Measurements from ENCODE around the gene NANOGP8. TPM values are rescaled to one million over a fixed set of nuclear protein-coding genes. Genes with fewer than 3 reads are reported as not detected.

NANOGP8 gene
- total and polyA plus RNA-seq, 2 experiments from 2014 or later: not detected

DNA sequence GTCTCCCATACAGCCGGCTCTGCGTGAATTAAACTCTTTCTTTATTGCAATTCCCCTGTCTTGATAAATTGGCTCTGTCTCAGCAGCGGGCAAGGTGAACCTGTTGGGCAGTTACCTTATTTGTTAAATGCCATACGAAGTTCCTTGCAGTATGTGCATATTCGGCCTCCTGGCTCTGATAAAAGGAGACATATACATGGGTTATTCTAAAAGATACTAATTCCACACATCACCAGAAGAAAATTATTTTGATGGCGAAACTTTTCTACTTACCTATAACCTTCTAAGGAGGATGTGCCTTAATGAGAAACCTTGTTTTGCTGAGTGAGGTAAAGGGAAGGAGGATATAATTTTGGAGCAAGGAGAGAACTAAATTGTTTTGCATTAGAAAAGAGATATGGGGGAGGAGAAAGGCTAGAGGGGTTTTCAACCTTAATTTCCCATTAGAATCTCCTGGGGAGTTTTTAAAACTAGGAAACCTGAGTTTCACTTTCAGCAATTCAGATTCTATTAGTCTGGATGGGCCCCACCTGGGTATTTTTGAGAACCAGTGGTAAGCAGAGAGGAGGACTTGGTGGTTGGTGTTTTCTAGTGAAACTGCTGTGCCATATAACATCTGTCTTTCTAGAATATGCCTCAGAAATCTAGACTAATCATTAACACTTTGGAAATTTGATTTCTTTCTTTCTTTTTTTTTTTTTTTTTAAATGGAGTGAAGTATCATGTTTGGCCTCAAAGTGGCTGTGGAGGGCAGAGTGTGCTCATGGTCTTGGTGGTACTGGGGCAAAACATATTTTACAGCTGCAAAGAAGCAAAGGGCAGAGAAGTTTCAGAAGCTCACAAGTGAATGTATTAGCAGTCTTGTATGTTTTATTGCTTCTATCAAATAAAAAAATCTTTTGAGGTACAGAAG is 23.0 kb downstream of the NANOGP8 start:
- peak overlapping the region; percentile 48 for H3K4me2 ChIP-seq (ENCODE audit: unreplicated experiment)
- H3K4me1 ChIP-seq (ENCODE audit: insufficient read depth): peaks cover 21% of the 10 kb centered on the region
- no peak overlapping the region for H3K9ac ChIP-seq
- H3K9me3 ChIP-seq (ENCODE audit: low read depth): no peaks in the 10 kb centered on the region
- peak overlapping the region; percentile 88 for H2AFZ ChIP-seq
- H3K27me3 ChIP-seq (replicated peaks; ENCODE audit: insufficient read depth): no peaks in the 10 kb centered on the region
- no peaks in the 10 kb centered on the region for H4K20me1 ChIP-seq (ENCODE audit: insufficient read depth)
- H3F3A ChIP-seq (ENCODE audit: insufficient read depth): peaks cover 11% of the 10 kb centered on the region; the same call in 1 of the 2 replicates
- no peaks in the 10 kb centered on the region for H3K36me3 ChIP-seq (ENCODE audit: low read depth)
- peak overlapping the region; percentile 19; the same call in 1 of the 2 replicates for H3K4me3 ChIP-seq
- H3K79me2 ChIP-seq (ENCODE audit: insufficient read depth): no peaks in the 10 kb centered on the region
- H3K9me2 ChIP-seq (ENCODE audit: insufficient read depth): no peaks in the 10 kb centered on the region
- no peak for DNase-seq
- 45 to 51% methylated on average over 6 of the region's 6 CpGs for WGBS, 2 experiments (ENCODE audit: low coverage in 1 of 2, low lambda C conversion rate in 2 of 2, missing lambda C conversion rate in 2 of 2)
- TF ChIP-seq EZH2 (IDR thresholded peaks at IDR 0.05; ENCODE audit: insufficient read depth, poor library complexity, severe bottlenecking): no peak
- TF ChIP-seq EZH2phosphoT487 (IDR thresholded peaks at IDR 0.05; ENCODE audit: insufficient read depth, low read depth): no peak
- H3K27ac ChIP-seq: no peak overlapping the region
- in situ Hi-C loops (cut with MboI): no loop called here

- 4 to 6% methylated on average over 13 of the region's 13 CpGs for WGBS, 2 experiments (ENCODE audit: low coverage in 1 of 2, low lambda C conversion rate in 2 of 2, missing lambda C conversion rate in 2 of 2)
- peak overlapping the region; percentile 15; the same call in 1 of the 2 replicates for H3K27ac ChIP-seq
- peak overlapping the region; percentile 19; the same call in 1 of the 2 replicates for H3K4me3 ChIP-seq
- no peaks in the 10 kb centered on the region for H3K27me3 ChIP-seq (replicated peaks; ENCODE audit: insufficient read depth)
- no peaks in the 10 kb centered on the region for H3K79me2 ChIP-seq (ENCODE audit: insufficient read depth)
- H4K20me1 ChIP-seq (ENCODE audit: insufficient read depth): no peaks in the 10 kb centered on the region
- H2AFZ ChIP-seq: peak overlapping the region; percentile 88
- DNase-seq: peak; percentile 53
- no peaks in the 10 kb centered on the region for H3K9me2 ChIP-seq (ENCODE audit: insufficient read depth)
- no peak for TF ChIP-seq EZH2phosphoT487 (IDR thresholded peaks at IDR 0.05; ENCODE audit: insufficient read depth, low read depth)
- TF ChIP-seq EZH2 (IDR thresholded peaks at IDR 0.05; ENCODE audit: insufficient read depth, poor library complexity, severe bottlenecking): no peak
- no peaks in the 10 kb centered on the region for H3K36me3 ChIP-seq (ENCODE audit: low read depth)
- H3K4me1 ChIP-seq (ENCODE audit: insufficient read depth): peaks cover 21% of the 10 kb centered on the region
- peak overlapping the region; percentile 48 for H3K4me2 ChIP-seq (ENCODE audit: unreplicated experiment)
- H3F3A ChIP-seq (ENCODE audit: insufficient read depth): peaks cover 11% of the 10 kb centered on the region; the same call in 1 of the 2 replicates
- H3K9me3 ChIP-seq (ENCODE audit: low read depth): no peaks in the 10 kb centered on the region
- in situ Hi-C loops (cut with MboI): no loop called here
- H3K9ac ChIP-seq: no peak overlapping the region
Measured at GRCh38 chr15:35061161-35061824, 23.8 kb downstream of the NANOGP8 start.

GRCh38 chr15:35060591-35060990 is 24.5 kb downstream of the NANOGP8 start:
- no peaks in the 10 kb centered on the region for H3K9me3 ChIP-seq (ENCODE audit: low read depth)
- H3K9ac ChIP-seq: no peak overlapping the region
- peak overlapping the region; percentile 15; the same call in 1 of the 2 replicates for H3K27ac ChIP-seq
- no peak overlapping the region for H3K4me3 ChIP-seq
- H3K4me1 ChIP-seq (ENCODE audit: insufficient read depth): peaks cover 21% of the 10 kb centered on the region
- in situ Hi-C loops (cut with MboI): no loop called here
- no peaks in the 10 kb centered on the region for H4K20me1 ChIP-seq (ENCODE audit: insufficient read depth)
- TF ChIP-seq EZH2 (IDR thresholded peaks at IDR 0.05; ENCODE audit: insufficient read depth, poor library complexity, severe bottlenecking): no peak
- TF ChIP-seq EZH2phosphoT487 (IDR thresholded peaks at IDR 0.05; ENCODE audit: insufficient read depth, low read depth): no peak
- H3F3A ChIP-seq (ENCODE audit: insufficient read depth): peaks cover 11% of the 10 kb centered on the region; the same call in 1 of the 2 replicates
- peak overlapping the region; percentile 88; the same call in 1 of the 2 replicates for H2AFZ ChIP-seq
- 55 to 58% methylated on average over 4 of the region's 4 CpGs for WGBS, 2 experiments (ENCODE audit: low coverage in 1 of 2, low lambda C conversion rate in 2 of 2, missing lambda C conversion rate in 2 of 2)
- DNase-seq: no peak
- no peaks in the 10 kb centered on the region for H3K27me3 ChIP-seq (replicated peaks; ENCODE audit: insufficient read depth)
- no peaks in the 10 kb centered on the region for H3K79me2 ChIP-seq (ENCODE audit: insufficient read depth)
- H3K36me3 ChIP-seq (ENCODE audit: low read depth): no peaks in the 10 kb centered on the region
- H3K9me2 ChIP-seq (ENCODE audit: insufficient read depth): no peaks in the 10 kb centered on the region
- no peak overlapping the region for H3K4me2 ChIP-seq (ENCODE audit: unreplicated experiment)

DNA sequence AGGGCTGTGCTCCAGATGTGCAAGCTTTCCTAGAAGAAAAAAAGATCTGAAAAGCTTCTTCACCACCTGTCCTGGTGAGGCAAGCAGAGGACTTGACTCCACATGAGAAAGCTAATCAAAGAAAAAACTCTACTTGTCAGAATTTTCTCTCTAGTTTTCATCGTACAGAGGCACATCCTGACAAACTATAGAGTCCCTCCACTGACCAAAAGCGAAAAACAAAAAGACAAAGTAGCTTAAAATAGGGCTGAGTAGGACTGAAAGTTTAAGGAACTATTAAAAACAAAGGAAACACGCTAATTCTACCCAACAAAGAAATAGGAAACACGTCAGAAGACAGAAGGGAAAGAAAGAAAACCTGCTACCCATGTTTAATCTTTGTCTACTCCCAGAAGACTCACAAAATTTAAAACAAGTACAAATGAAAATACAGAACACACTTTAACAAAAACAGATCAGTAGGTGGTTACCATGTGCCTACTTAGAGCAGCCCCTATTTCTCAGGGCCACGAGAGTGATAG is 26.5 kb downstream of the NANOGP8 start:
- Histone ChIP-seq H3K79me2 (ENCODE audit: insufficient read depth) (no peaks in the 10 kb centered on the region), H3F3A (ENCODE audit: insufficient read depth) (peaks cover 11% of the 10 kb centered on the region; the same call in 1 of the 2 replicates), H3K9me3 (ENCODE audit: low read depth) (no peaks in the 10 kb centered on the region), H3K9me2 (ENCODE audit: insufficient read depth) (no peaks in the 10 kb centered on the region), H3K36me3 (ENCODE audit: low read depth) (no peaks in the 10 kb centered on the region), H3K4me1 (ENCODE audit: insufficient read depth) (peaks cover 21% of the 10 kb centered on the region), H3K27ac (no peak overlapping the region), H3K4me3 (no peak overlapping the region), H3K4me2 (ENCODE audit: unreplicated experiment) (no peak overlapping the region), H2AFZ (no peak overlapping the region), H4K20me1 (ENCODE audit: insufficient read depth) (no peaks in the 10 kb centered on the region), H3K9ac (no peak overlapping the region), H3K27me3 (replicated peaks; ENCODE audit: insufficient read depth) (no peaks in the 10 kb centered on the region)
- DNase-seq: no peak
- in situ Hi-C loops (cut with MboI): no loop called here
- 59 to 60% methylated on average over 5 of the region's 5 CpGs for WGBS, 2 experiments (ENCODE audit: low coverage in 1 of 2, low lambda C conversion rate in 2 of 2, missing lambda C conversion rate in 2 of 2)
- no peak for TF ChIP-seq EZH2 (IDR thresholded peaks at IDR 0.05; ENCODE audit: insufficient read depth, poor library complexity, severe bottlenecking)
- TF ChIP-seq EZH2phosphoT487 (IDR thresholded peaks at IDR 0.05; ENCODE audit: insufficient read depth, low read depth): no peak

Data from GM23248 (cell line).